HG03575 (cell line): ENCODE data around the gene SNX6.
"Not testable (repeated sequence)": the region's sequence is repeated elsewhere in the genome, so short reads cannot be mapped to it uniquely, and the experiment has no call there.

Experiments
- ATAC-seq: cut with Tn5 transposase; IDR thresholded peaks from one replicate; pipeline ENCODE4 v1.9.1; 2021; ENCODE audit not compliant: unreplicated experiment, insufficient number of reproducible peaks, low FRiP score; ENCODE audit errors: extremely low read depth

The SNX6 gene

DNA sequence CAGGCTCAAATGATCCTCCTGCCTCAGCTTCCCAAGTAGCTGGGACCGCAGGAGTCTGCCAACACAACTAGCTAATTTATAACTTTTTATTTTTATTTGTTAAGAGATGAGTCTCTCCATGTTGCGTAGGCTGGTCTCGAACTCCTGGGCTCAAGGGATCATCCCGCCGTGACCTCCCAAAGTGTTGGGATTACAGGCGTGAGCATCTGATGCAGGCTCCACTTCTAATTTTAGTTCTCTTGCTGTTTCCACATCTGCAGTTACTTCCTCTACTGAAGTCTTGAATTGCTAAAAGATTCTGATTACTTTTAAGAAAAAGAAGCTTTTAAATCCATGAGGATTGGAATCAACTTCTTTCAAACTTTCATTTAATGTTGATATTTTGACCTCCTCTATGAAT lies 13.4 kb upstream of the SNX6 start:
- no peak for ATAC-seq

- ATAC-seq, result no peak
These were observed 12.6 kb upstream of the SNX6 start for GRCh38 chr14:34642595-34642994.

GRCh38 chr14:34640826-34641225 lies 10.9 kb upstream of the SNX6 start:
- ATAC-seq, result no peak

DNA sequence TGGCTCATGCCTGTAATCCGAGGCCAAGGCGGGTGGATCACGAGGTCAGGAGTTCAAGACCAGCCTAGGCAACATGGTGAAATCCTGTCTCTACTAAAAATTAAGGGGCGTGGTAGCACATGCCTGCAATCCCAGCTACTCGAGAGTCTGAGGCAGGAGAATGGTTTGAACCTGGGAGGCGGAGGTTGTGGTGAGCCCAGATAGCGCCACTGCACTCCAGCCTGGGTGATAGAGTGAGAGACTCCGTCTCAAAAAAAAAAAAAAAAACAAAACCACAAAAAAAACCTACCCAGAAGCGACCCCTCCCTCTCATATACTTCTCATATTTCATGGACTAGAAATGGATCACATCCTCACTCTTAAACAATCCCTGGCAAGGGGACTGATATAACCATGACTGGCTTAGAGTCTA lies 4.4 kb upstream of the SNX6 start:
- ATAC-seq, result not testable (repeated sequence)

- no peak for ATAC-seq
These were observed 3.8 kb upstream of the SNX6 start for GRCh38 chr14:34633742-34634141.

DNA sequence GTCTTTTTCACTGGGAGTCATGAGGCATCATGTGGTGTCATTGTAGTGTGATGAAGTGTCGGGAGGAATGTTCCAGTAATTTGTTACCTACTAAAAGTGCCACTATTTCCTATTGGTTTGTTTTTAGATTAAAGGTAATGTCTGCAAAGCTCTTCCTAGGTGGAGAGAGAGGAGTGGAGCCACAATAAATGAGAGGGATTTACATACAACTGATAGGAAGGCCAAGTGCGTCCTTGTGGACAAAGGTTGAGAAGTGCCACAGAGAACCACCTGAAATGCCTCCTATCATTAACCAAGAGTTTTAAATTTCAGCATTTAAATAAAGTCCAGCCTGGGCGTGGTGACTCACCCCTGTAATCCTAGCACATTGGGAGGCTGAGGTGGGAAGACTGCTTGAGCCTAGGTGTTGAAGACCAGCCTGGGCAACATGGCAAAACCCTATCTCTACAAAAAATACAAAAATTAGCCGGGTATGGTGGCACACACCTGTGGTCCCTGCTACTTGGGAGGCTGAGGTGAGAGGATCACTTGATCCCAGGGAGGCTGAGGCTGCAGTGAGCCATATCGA lies 2.5 kb upstream of the SNX6 start:
- no peak for ATAC-seq

GRCh38 chr14:34629344-34629656 lies 648 bp downstream of the SNX6 start:
- ATAC-seq, result no peak

DNA sequence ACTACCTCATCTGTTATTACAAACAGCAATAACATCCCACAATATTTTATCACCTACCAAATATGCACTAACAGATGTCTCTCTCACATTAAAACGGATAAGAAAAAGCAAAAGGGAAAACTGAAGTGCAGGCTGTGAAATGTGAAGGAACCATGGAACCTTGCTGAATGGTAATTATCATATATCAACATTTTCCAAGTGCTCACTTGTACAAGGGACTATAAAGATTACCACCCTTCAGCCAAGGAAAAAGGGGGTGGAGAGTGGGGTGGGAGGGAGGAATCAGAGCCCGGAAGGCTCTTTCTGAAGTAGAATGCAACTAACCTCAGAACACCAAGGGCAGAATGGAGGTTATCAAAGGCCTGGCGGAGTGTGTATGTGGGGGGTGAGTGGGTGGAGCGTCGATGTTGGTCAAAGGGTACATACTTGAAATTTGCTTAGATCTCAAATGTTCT lies 1.2 kb downstream of the SNX6 start:
- no peak for ATAC-seq

GRCh38 chr14:34623506-34623905 lies 6.4 kb downstream of the SNX6 start:
- ATAC-seq, result no peak

- ATAC-seq, result no peak
These were observed 9.1 kb downstream of the SNX6 start for GRCh38 chr14:34620839-34621238.

DNA sequence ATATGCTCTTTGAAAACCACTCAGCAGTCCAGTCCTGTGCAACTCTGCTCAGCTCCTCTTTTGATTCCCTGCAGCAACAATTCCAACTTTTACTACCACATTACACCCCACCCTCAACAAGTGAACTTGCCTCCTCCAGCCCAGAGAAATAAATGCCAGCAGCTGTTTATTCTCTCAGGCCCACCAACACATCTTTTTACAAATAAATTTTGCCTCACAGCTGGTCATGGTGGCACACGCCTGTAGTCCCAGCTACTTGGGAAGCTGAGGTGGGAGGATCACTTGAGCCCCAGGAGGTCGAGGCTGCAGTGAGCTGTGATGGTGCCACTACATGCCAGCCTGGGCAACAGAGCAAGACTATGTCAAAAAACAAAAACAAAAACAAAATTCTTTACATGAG lies 9.8 kb downstream of the SNX6 start:
- ATAC-seq, result no peak

GRCh38 chr14:34619471-34619870 lies 10.5 kb downstream of the SNX6 start:
- ATAC-seq, result no peak

GRCh38 chr14:34616360-34616759 lies 13.6 kb downstream of the SNX6 start:
- ATAC-seq, result no peak

DNA sequence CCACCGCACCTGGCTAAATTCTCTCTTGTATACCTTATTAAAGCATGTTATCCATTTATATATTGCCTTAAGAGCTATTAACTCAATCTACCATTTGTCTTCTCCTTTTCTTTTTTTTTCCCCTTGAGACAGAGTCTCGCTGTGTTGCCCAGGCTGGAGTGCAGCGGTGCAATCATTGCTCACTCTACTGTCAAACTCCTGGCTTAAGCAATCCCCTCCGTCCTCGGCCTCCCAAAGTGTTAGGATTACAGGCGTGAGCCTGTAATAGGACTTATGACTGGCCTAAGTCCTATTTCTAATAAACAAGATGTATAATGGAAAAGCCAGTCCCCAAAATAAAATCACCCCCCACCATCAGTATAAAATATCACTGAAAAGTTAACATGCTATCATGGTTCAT lies 14.4 kb downstream of the SNX6 start:
- no peak for ATAC-seq

DNA sequence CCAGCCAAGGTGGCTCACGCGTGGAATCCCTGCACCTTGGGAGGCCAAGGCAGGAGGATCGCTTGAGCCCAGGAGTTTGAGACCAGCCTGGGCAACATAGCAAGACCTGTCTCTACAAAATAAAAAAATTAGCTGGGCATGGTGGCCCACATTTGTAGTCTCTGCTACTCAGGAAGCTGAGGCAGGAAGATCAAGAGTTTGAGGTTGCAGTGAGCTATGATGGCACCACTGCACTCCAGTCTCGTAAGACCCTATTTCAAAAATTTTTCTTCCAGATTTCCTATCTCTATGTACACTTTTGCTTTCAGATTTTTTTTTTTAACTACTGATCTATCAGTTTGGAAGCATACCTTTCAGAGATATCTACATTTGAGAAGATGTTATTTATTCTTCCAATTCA lies 15.3 kb downstream of the SNX6 start:
- ATAC-seq, result no peak

DNA sequence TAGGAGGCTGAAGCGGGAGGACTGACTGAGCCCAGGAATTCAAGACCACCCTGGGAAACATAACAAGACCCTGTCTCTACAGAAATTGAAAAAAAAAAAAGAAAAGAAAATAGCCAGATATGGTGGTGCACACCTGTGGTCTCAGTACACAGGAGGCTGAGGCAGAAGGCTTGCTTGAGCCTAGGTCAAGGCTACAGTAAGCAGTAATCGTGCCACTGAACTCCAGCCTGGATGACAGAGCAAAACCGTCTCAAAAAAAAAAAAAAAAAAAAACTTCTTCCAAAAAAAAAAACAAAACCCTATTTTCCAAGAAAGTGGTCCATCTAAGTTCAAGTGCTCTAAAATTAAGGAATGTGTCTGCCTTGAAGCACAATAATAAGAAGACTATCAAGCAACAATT lies 19.8 kb downstream of the SNX6 start:
- ATAC-seq, result no peak

DNA sequence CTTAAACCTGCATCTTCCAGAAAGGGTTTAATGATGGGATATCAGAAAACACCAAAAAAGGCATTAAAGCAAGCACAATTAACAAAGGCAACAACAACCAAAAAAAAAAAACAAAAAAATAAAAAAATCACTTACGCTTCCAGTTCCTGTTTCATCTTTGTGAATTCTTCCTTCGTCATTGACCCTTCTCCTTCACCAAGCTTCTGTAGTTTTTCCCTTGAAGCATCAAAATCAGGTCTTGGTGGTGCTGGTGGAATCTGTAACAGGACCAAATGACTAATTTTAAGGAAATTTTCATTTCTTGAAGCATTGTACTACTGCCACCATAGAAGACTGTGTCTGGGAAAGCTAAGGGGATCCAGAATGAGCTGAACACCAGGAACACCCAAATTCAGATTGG lies 24.5 kb downstream of the SNX6 start:
- ATAC-seq, result no peak

- no peak for ATAC-seq
These were observed 25.0 kb downstream of the SNX6 start for GRCh38 chr14:34604995-34605394.

- no peak for ATAC-seq
These were observed 33.1 kb downstream of the SNX6 start for GRCh38 chr14:34596891-34597290.

DNA sequence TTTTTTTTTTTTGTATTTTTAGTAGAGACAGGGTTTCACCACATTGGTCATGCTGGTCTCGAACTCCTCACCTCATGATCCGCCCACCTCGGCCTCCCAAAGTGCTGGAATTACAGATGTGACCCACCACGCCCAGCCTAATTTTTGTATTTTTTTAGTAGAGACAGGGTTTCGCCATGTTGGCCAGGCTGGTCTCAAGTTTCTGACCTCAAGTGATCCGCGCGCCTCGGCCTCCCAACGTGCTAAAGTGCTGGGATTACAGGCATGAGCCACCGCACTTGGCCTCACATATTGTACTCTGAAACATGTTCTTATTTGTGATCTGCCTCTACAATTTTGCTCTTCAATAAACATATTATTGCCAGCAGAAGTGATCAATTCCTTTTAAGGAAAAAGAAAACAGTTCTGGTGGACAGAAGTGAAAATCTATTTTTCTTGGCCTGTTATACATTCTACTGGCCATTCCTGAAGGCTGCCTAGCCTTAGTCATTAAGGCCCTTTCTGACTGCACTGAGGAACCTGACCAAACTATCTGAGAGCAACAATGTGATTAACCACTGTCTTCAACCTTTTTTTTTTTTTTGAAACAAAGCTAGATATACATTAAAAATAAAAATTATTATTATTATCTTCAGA lies 36.1 kb downstream of the SNX6 start:
- no peak for ATAC-seq

DNA sequence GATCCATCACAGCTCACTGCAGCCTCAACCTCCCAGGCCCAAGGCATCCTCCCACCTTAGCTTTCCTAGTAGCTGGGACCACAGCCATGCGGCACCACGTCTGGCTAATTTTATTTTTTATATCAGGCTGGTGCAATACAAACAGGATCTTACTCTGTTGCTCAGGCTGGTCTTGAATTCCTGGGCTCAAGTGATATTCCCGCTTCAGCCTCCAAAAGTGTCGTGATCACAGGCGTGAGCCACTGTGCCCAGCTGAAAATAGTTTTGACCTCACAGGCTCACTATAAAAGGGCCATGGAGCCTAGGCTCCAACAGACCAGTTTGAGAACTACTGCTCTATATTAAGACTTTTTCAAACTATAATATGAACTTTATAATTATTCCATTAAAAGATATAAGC lies 37.3 kb downstream of the SNX6 start:
- no peak for ATAC-seq
